ENCODE data around the gene GSDMA.

Gene GSDMA

DNA sequence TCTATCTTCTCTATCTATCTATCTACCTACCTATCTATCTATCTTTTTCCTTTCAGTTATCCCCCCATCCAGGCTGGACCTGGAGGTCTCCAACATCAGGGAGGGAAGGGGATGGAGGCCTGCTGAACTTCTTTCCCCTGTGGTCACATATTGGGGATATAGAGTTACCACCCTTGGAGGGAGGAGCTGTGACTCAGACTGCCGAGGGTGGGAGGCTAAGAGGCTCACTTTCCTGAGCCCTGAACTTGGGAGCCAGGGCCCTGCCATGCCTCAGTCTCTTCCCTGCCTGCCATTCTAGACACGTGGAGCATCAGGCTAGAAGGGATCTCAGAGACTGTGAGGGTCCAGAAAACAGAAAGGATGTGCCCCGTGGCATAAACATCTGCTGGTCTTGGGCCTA, 26.9 kb upstream of the GSDMA start:
- H3K4me3 ChIP-seq (ENCODE audit: low read depth, low read length): no peak overlapping the region
- no peaks in the 10 kb centered on the region for H3K36me3 ChIP-seq
- H3K27me3 ChIP-seq (ENCODE audit: insufficient read depth, low read depth, severe bottlenecking): no peaks in the 10 kb centered on the region
- TF ChIP-seq, protein P1, sequence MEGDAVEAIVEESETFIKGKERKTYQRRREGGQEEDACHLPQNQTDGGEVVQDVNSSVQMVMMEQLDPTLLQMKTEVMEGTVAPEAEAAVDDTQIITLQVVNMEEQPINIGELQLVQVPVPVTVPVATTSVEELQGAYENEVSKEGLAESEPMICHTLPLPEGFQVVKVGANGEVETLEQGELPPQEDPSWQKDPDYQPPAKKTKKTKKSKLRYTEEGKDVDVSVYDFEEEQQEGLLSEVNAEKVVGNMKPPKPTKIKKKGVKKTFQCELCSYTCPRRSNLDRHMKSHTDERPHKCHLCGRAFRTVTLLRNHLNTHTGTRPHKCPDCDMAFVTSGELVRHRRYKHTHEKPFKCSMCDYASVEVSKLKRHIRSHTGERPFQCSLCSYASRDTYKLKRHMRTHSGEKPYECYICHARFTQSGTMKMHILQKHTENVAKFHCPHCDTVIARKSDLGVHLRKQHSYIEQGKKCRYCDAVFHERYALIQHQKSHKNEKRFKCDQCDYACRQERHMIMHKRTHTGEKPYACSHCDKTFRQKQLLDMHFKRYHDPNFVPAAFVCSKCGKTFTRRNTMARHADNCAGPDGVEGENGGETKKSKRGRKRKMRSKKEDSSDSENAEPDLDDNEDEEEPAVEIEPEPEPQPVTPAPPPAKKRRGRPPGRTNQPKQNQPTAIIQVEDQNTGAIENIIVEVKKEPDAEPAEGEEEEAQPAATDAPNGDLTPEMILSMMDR (IDR thresholded peaks at IDR 0.05; ENCODE audit: low read depth, low read length): no peak
- H3K9me3 ChIP-seq (ENCODE audit: severe bottlenecking): no peaks in the 10 kb centered on the region
- H3K27ac ChIP-seq: no peak overlapping the region
- no peak for DNase-seq

- Histone ChIP-seq H3K36me3 (no peaks in the 10 kb centered on the region), H3K9me3 (ENCODE audit: severe bottlenecking) (no peaks in the 10 kb centered on the region), H3K4me3 (ENCODE audit: low read depth, low read length) (no peak overlapping the region), H3K27ac (no peak overlapping the region), H3K27me3 (ENCODE audit: insufficient read depth, low read depth, severe bottlenecking) (no peaks in the 10 kb centered on the region)
- TF ChIP-seq, protein P1 (IDR thresholded peaks at IDR 0.05; ENCODE audit: low read depth, low read length): no peak
- DNase-seq: no peak
Observed at GRCh38 chr17:39937447-39937846, 25.4 kb upstream of the GSDMA start.

DNA sequence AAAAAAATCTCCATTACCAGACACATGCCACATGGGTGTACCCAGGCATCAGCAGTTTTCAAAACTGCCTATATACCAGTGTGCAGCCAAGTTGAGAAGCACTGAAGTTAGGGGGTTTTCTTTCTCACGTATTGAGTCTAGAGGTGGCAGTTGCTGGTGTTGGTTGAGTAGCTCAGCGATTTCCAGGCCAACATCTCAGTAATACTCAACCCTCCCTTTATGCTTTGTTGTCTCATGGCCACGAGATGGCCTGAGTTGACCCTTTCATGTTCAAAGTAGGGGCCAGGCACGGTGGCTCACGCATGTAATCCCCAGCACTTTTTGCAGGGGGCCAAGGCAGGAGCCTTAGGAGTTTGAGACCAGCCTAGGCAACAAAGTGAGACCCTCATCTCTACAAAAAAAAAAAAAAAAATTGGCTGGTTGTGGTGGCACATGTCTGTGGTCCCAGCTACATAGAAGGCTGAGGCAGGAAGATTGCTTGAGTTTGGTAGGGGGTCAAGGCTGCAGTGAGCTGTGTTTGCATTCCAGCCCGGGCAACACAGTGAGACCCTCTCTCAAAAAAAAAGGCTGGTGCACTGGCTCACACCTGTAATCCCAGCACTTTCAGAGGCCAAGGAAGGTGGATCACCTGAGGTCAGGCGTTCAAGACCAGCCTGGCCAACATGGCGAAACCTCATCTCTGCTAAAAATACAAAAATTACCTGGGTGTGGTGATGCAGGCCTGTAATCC, 24.5 kb upstream of the GSDMA start:
- H3K4me3 ChIP-seq (ENCODE audit: low read depth, low read length): no peak overlapping the region
- no peak overlapping the region for H3K27ac ChIP-seq
- H3K9me3 ChIP-seq (ENCODE audit: severe bottlenecking): no peaks in the 10 kb centered on the region
- no peaks in the 10 kb centered on the region for H3K36me3 ChIP-seq
- TF ChIP-seq, protein P1 (IDR thresholded peaks at IDR 0.05; ENCODE audit: low read depth, low read length): no peak
- DNase-seq: no peak
- H3K27me3 ChIP-seq (ENCODE audit: insufficient read depth, low read depth, severe bottlenecking): no peaks in the 10 kb centered on the region

DNA sequence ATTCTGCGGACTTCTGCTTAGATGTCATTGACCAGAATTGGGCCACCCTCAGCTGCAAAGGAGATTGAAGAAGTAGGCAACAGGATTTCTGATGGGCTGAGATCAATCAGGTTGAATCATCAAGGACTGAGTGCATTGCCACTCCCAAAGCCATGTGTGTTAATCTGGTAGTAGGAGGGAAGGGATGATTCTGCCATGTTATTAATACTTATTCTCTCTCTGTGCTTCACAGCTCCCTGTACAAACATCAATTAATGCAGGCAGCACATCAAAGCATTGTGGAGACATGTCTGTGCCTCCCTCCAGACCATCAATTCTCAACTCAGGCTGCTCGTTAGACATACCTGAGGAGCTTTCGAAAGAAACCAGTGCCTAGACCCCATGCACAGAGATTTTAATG, 23.7 kb upstream of the GSDMA start:
- DNase-seq: no peak
- no peak overlapping the region for H3K27ac ChIP-seq
- no peak overlapping the region for H3K4me3 ChIP-seq (ENCODE audit: low read depth, low read length)

GRCh38 chr17:39939588-39940419, 23.0 kb upstream of the GSDMA start:
- H3K27me3 ChIP-seq (ENCODE audit: insufficient read depth, low read depth, severe bottlenecking): no peaks in the 10 kb centered on the region
- H3K36me3 ChIP-seq: no peaks in the 10 kb centered on the region
- no peaks in the 10 kb centered on the region for H3K9me3 ChIP-seq (ENCODE audit: severe bottlenecking)
- H3K27ac ChIP-seq: no peak overlapping the region
- TF ChIP-seq, protein P1 (IDR thresholded peaks at IDR 0.05; ENCODE audit: low read depth, low read length): peak; percentile 71
- no peak overlapping the region for H3K4me3 ChIP-seq (ENCODE audit: low read depth, low read length)
- peak; percentile 38 for DNase-seq

More for the DNA sequence above, 23.7 kb upstream of the GSDMA start:
- Histone ChIP-seq H3K9me3 (ENCODE audit: severe bottlenecking) (no peaks in the 10 kb centered on the region), H3K27me3 (ENCODE audit: insufficient read depth, low read depth, severe bottlenecking) (no peaks in the 10 kb centered on the region), H3K36me3 (no peaks in the 10 kb centered on the region)
- TF ChIP-seq, protein P1 (IDR thresholded peaks at IDR 0.05; ENCODE audit: low read depth, low read length): no peak

All from WERI-Rb-1 (cell line).